GM18526 (cell line): Measurements from ENCODE around the gene SASH1.

Source experiments
- POLR2A ChIP-seq: IDR thresholded peaks from 3 replicates; pipeline ENCODE4 v1.6.1; 2011; ENCODE audit not compliant: insufficient read length; ENCODE audit errors: extremely low read depth

The SASH1 gene

GRCh38 chr6:148346681-148347440 is 4.2 kb downstream of the SASH1 start:
- TF ChIP-seq POLR2A, result no peak

GRCh38 chr6:148347441-148348054 is 4.9 kb downstream of the SASH1 start:
- TF ChIP-seq POLR2A, result no peak

- no peak for TF ChIP-seq POLR2A
Measured at GRCh38 chr6:148348335-148348734, 5.7 kb downstream of the SASH1 start.

- TF ChIP-seq POLR2A, result no peak
Measured at GRCh38 chr6:148348778-148349177, 6.1 kb downstream of the SASH1 start.

- no peak for TF ChIP-seq POLR2A
Measured at GRCh38 chr6:148349466-148349865, 6.8 kb downstream of the SASH1 start.

GRCh38 chr6:148351309-148351708 is 8.7 kb downstream of the SASH1 start:
- TF ChIP-seq POLR2A, result no peak

GRCh38 chr6:148358196-148358785 is 15.7 kb downstream of the SASH1 start:
- no peak for TF ChIP-seq POLR2A

GRCh38 chr6:148359228-148359627 is 16.6 kb downstream of the SASH1 start:
- TF ChIP-seq POLR2A, result no peak

- no peak for TF ChIP-seq POLR2A
Measured at GRCh38 chr6:148364056-148364824, 21.6 kb downstream of the SASH1 start.

GRCh38 chr6:148365041-148365440 is 22.4 kb downstream of the SASH1 start:
- TF ChIP-seq POLR2A, result no peak

GRCh38 chr6:148367411-148368024 is 24.9 kb downstream of the SASH1 start:
- no peak for TF ChIP-seq POLR2A

- no peak for TF ChIP-seq POLR2A
Measured at GRCh38 chr6:148370176-148370575, 27.5 kb downstream of the SASH1 start.

- no peak for TF ChIP-seq POLR2A
Measured at GRCh38 chr6:148374040-148374774, 31.6 kb downstream of the SASH1 start.

- no peak for TF ChIP-seq POLR2A
Measured at GRCh38 chr6:148375401-148375800, 32.8 kb downstream of the SASH1 start.
